Adrenal gland (tissue), 5 donors: ENCODE data around the gene ETV7.

ENCODE experiments used
- POLR2A ChIP-seq, 2 donors: fragments of 450-650 bp; IDR thresholded peaks; one replicate each; pipeline ENCODE4 v1.6.1; 2017; ENCODE audit warnings: antibody characterized with exemption in 2 of 2, mild to moderate bottlenecking in 2 of 2, moderate library complexity in 1 of 2
- TF ChIP-seq, protein P1 (sequence below), 6 experiments: fragments of 450-650 bp in 4 of 6; fragments of 200-600 bp in 2 of 6; sonication (generic) in 1 of 6; IDR thresholded peaks; 1 replicate in 5 of 6; 2 replicates in 1 of 6; pipeline versions ENCODE4 v1.5.1 to v1.8.0; 2016 to 2021; ENCODE audit warnings: antibody characterized with exemption in 6 of 6, mild to moderate bottlenecking in 2 of 6, moderate library complexity in 1 of 6
- donor health status: DM: no; HTN: no; CAD: no.

DNA sequence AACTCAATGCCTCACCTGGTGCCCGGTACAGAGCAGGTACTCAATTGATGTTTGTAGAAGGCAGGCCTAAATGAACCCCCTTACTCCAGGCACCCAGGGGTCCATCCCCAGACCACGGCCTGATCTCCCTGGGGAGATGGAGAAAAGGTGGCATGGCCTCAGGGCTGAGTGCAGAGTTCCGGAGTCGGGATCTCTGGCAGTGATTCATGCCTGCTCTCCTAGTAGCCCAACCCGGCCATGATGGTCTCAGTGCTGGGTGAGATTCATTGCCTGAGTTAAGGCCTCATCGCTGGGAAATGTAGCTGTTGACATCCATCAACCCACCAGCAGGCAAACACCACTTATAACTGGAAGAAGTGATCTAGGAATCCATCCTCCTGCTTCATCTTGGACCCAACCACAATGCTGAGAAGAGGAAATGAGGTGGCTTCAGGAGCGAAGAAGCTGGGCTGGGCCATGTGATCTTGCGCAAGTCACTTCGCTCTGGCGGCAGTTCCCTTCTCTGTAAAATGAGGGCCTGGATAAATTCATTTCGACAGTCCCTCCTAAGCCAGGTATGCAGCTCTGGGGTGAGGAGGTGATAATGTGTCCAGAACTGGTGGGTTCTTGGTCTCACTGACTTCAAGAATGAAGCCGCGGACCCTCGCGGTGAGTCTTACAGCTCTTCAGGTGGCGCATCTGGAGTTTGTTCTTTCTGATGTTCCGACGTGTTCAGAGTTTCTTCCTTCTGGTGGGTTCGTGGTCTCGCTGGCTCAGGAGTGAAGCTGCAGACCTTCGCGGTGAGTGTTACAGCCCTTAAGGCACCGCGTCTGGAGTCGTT, 24.7 kb downstream of the ETV7 start:
- TF ChIP-seq, protein P1, sequence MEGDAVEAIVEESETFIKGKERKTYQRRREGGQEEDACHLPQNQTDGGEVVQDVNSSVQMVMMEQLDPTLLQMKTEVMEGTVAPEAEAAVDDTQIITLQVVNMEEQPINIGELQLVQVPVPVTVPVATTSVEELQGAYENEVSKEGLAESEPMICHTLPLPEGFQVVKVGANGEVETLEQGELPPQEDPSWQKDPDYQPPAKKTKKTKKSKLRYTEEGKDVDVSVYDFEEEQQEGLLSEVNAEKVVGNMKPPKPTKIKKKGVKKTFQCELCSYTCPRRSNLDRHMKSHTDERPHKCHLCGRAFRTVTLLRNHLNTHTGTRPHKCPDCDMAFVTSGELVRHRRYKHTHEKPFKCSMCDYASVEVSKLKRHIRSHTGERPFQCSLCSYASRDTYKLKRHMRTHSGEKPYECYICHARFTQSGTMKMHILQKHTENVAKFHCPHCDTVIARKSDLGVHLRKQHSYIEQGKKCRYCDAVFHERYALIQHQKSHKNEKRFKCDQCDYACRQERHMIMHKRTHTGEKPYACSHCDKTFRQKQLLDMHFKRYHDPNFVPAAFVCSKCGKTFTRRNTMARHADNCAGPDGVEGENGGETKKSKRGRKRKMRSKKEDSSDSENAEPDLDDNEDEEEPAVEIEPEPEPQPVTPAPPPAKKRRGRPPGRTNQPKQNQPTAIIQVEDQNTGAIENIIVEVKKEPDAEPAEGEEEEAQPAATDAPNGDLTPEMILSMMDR (IDR thresholded peaks at IDR 0.05) = no peak
- no peak for TF ChIP-seq POLR2A (IDR thresholded peaks at IDR 0.05)
